Measurements from ENCODE around the gene ZBED3.

The ZBED3 gene

DNA sequence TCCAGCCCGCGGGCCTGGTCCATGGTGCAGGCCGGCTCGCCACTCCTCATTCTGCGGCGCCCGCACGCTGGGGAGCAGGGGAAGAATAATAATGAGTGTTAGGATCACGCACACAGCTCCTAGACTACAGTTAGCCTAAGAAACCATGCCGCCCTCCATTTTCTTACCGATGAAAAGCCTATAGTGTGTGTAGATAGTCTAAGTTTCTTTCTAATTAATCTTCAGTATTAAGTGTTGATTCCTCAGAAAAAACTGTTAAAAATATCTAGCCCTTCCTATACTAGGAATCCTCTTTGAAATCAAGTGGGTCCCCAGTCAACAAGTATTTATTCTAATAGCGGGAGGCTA is 9.3 kb downstream of the ZBED3 start:
- no peaks in the 10 kb centered on the region for H3K9me3 ChIP-seq (ENCODE audit: control insufficient read depth, insufficient read depth, low read length)
- no peak overlapping the region for H3K9ac ChIP-seq (ENCODE audit: low read depth, low read length)
- H3K4me3 ChIP-seq (ENCODE audit: low read depth, low read length), result peak overlapping the region; percentile 71
- no peaks in the 10 kb centered on the region for H3K36me3 ChIP-seq (ENCODE audit: control insufficient read depth, insufficient read depth, low read length)
- no peak overlapping the region for H3K27ac ChIP-seq (ENCODE audit: low read depth, low read length)
- H3K27me3 ChIP-seq (ENCODE audit: control insufficient read depth, insufficient read depth, low read length), result no peaks in the 10 kb centered on the region
- peaks cover 10% of the 10 kb centered on the region for H3K4me1 ChIP-seq (ENCODE audit: control insufficient read depth, insufficient read depth, low read length)

DNA sequence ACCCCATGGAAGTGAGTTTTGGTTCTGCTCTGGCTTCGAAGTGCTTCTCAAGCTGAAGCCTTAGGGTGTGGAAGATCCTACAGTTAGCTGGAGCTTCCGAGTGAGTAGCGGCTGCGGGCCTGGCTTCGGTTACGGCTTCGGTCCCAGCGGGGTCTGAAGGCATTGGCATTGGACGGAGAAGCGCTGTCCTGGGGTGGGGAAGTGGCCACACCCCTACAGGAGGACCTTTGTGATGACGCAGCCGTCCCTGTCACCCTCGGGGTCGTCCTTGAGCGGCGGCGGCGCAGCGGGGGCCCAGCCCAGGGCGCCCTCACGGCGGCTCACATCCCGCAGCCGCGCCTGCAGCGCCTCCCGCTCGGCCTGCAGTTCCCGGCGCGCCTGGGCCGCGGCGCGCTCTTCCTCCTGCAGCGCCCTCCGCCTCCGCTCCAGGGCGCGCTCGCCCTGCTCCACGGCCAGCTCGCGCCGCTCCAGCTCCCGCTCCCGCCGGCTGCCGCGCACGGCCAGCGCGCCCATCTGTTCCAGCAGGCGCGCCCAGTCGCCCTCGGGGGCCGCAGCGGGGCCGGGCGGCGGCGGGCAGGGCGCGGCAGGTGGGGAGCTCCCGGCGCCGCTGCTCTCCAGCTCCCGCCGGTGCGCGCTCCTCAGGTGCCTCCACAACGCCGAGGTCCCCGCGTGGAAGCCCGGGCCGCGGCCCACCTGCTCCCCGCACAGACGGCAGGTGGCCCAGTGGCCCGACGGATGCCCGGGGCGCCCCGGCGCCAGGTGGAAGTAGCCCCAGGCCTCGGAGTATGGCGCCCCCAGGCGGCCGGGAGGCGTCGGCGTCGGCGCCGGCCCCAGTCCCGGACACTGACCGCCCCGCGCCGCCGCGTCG is 9.9 kb downstream of the ZBED3 start:
- Histone ChIP-seq H3K4me1 (ENCODE audit: control insufficient read depth, insufficient read depth, low read length) (peaks cover 10% of the 10 kb centered on the region), H3K27me3 (ENCODE audit: control insufficient read depth, insufficient read depth, low read length) (no peaks in the 10 kb centered on the region), H3K27ac (ENCODE audit: low read depth, low read length) (no peak overlapping the region), H3K9me3 (ENCODE audit: control insufficient read depth, insufficient read depth, low read length) (no peaks in the 10 kb centered on the region), H3K9ac (ENCODE audit: low read depth, low read length) (peak overlapping the region; percentile 52; the same call in 1 of the 2 replicates), H3K36me3 (ENCODE audit: control insufficient read depth, insufficient read depth, low read length) (no peaks in the 10 kb centered on the region), H3K4me3 (ENCODE audit: low read depth, low read length) (peak overlapping the region; percentile 71)

DNA sequence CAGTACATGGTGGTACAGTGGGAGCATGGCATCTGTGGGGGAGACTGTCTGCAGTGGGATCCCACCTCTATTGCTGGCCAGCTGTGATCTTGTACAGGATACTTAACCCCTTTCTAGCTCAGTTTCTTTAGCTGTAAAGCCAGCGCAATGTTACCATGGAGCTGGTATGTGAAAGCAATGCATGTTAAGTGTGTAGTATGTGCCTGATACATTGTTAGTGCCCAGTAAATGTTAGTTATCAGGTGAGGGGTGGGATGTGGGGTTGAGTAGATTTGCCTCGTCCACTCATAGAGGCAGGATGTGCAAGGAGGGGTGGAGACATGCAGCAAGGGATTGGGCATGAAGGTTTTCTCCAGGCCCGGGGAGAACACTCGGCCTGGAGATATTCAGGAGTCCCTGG is 12.3 kb downstream of the ZBED3 start:
- H3K9me3 ChIP-seq (ENCODE audit: control insufficient read depth, insufficient read depth, low read length), result no peaks in the 10 kb centered on the region
- H3K9ac ChIP-seq (ENCODE audit: low read depth, low read length), result no peak overlapping the region
- H3K27ac ChIP-seq (ENCODE audit: low read depth, low read length), result no peak overlapping the region
- no peaks in the 10 kb centered on the region for H3K36me3 ChIP-seq (ENCODE audit: control insufficient read depth, insufficient read depth, low read length)
- H3K4me1 ChIP-seq (ENCODE audit: control insufficient read depth, insufficient read depth, low read length), result peaks cover 10% of the 10 kb centered on the region
- no peaks in the 10 kb centered on the region for H3K27me3 ChIP-seq (ENCODE audit: control insufficient read depth, insufficient read depth, low read length)
- H3K4me3 ChIP-seq (ENCODE audit: low read depth, low read length), result no peak overlapping the region

DNA sequence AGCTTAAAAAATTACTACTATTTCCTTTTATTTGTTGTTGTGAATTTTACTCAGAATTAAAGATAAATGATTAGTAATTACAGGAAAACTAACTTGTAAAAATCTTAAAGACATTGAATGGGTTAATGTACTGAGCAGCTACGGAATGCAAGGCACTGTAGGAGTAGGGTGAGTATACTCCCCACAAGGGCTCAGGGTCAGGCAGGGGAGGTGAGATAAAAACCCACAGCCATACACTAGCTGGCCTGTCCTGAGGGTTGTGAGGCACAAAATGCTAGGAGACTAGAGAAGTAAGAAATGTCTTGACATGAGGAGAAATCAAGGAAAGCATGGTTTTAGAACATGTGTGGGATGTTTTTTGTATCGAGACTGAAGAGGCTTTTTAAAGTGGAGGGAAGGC is 13.4 kb downstream of the ZBED3 start:
- H3K27ac ChIP-seq (ENCODE audit: low read depth, low read length), result no peak overlapping the region
- H3K4me3 ChIP-seq (ENCODE audit: low read depth, low read length), result no peak overlapping the region
- no peaks in the 10 kb centered on the region for H3K27me3 ChIP-seq (ENCODE audit: control insufficient read depth, insufficient read depth, low read length)
- no peaks in the 10 kb centered on the region for H3K9me3 ChIP-seq (ENCODE audit: control insufficient read depth, insufficient read depth, low read length)
- H3K36me3 ChIP-seq (ENCODE audit: control insufficient read depth, insufficient read depth, low read length), result no peaks in the 10 kb centered on the region
- H3K4me1 ChIP-seq (ENCODE audit: control insufficient read depth, insufficient read depth, low read length), result peaks cover 10% of the 10 kb centered on the region
- no peak overlapping the region for H3K9ac ChIP-seq (ENCODE audit: low read depth, low read length)

DNA sequence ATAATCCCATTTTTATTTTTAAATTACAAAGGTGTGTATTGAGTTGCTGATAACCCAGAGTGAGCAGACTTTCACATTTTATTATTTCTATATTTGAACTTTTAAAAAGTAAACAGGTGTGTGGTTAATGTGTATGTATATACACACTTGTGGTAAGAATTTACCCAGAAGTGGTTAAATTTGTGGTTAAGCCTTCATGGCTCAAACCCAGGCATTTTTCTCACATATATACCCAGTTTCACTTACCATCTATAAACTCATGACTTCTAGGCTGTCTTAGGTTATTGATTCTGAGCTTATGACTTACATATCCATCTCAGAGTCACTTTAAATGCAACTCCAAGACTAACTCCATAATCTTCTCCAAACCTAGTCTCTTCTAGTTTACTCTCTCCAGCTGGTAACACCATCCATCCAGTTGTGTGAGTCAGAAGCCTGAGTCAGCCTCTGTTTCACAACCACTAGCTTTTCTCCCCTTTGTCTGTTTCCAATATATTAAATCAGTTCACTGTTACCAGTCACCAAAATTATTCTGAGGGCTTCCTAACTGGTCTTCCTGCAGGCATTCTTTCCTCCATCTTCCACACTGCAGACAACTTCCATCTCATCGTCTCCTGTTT is 20.2 kb downstream of the ZBED3 start:
- Histone ChIP-seq H3K9me3 (ENCODE audit: control insufficient read depth, insufficient read depth, low read length) (no peaks in the 10 kb centered on the region), H3K36me3 (ENCODE audit: control insufficient read depth, insufficient read depth, low read length) (peaks cover 18% of the 10 kb centered on the region), H3K27ac (ENCODE audit: low read depth, low read length) (no peak overlapping the region), H3K4me3 (ENCODE audit: low read depth, low read length) (no peak overlapping the region), H3K27me3 (ENCODE audit: control insufficient read depth, insufficient read depth, low read length) (no peaks in the 10 kb centered on the region), H3K4me1 (ENCODE audit: control insufficient read depth, insufficient read depth, low read length) (peaks cover 5% of the 10 kb centered on the region), H3K9ac (ENCODE audit: low read depth, low read length) (no peak overlapping the region)

DNA sequence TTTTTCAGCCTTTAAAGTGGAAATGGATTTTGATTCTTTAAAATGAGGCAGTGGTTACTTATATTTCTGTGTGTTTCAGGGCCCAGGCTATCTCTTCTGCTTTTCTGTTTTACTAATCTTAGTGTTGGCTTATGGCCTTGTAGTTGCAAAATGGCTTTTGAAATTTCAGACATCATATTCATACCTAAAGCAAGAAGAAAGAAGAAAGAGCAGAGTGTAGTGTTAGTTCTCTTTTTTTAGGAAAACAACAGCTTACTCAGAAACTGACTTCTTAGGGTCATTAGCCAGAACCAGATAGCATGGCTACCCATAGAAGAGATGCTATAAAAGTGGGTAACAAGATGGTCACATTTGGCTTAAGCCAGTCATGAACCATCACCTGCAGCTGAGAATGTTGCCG is 20.9 kb downstream of the ZBED3 start:
- Histone ChIP-seq H3K9me3 (ENCODE audit: control insufficient read depth, insufficient read depth, low read length) (no peaks in the 10 kb centered on the region), H3K4me3 (ENCODE audit: low read depth, low read length) (no peak overlapping the region), H3K36me3 (ENCODE audit: control insufficient read depth, insufficient read depth, low read length) (peaks cover 26% of the 10 kb centered on the region), H3K27ac (ENCODE audit: low read depth, low read length) (no peak overlapping the region), H3K27me3 (ENCODE audit: control insufficient read depth, insufficient read depth, low read length) (no peaks in the 10 kb centered on the region), H3K4me1 (ENCODE audit: control insufficient read depth, insufficient read depth, low read length) (peaks cover 5% of the 10 kb centered on the region), H3K9ac (ENCODE audit: low read depth, low read length) (no peak overlapping the region)

DNA sequence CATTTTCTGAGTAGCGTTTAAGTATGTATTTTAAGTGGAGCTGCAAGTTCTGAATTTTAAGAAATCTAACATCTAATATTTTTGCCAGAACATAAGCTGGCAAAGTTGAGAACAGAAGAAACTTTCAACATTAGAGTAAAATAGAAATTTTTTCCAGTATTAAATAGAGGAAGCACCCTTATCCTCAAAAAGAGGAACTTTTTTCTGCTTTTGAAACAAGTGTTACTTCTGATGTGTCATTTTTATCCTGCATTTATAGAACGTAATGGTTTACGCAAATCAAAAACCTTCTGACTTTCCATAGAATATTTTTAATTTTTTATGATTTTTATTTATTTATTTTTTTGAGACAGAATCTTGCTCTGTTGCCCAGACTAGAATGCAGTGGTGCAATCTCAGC is 21.8 kb downstream of the ZBED3 start:
- H3K4me3 ChIP-seq (ENCODE audit: low read depth, low read length), result no peak overlapping the region
- H3K36me3 ChIP-seq (ENCODE audit: control insufficient read depth, insufficient read depth, low read length), result peaks cover 35% of the 10 kb centered on the region
- no peak overlapping the region for H3K9ac ChIP-seq (ENCODE audit: low read depth, low read length)
- H3K4me1 ChIP-seq (ENCODE audit: control insufficient read depth, insufficient read depth, low read length), result peaks cover 5% of the 10 kb centered on the region
- no peak overlapping the region for H3K27ac ChIP-seq (ENCODE audit: low read depth, low read length)
- no peaks in the 10 kb centered on the region for H3K27me3 ChIP-seq (ENCODE audit: control insufficient read depth, insufficient read depth, low read length)
- H3K9me3 ChIP-seq (ENCODE audit: control insufficient read depth, insufficient read depth, low read length), result no peaks in the 10 kb centered on the region

DNA sequence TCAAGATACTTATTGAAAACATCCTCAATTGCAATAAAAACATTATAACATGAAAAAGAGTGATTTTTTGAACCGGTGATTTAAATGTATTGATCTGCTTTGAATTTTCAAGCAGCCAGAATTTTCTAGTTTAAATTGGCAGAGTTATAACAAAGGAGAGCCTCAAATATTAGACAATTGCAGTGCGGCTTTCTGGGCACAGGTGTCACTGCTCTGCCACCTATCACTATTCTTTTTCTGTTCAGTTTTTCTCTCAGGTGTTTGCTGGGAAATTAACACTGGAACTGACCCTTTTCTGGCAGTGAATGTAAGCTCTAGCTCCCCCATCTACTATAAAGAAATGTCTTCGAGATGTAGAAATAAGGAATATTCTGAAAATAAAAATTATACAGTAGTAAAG is 23.0 kb downstream of the ZBED3 start:
- Histone ChIP-seq H3K9ac (ENCODE audit: low read depth, low read length) (no peak overlapping the region), H3K27ac (ENCODE audit: low read depth, low read length) (no peak overlapping the region), H3K27me3 (ENCODE audit: control insufficient read depth, insufficient read depth, low read length) (no peaks in the 10 kb centered on the region), H3K9me3 (ENCODE audit: control insufficient read depth, insufficient read depth, low read length) (no peaks in the 10 kb centered on the region), H3K36me3 (ENCODE audit: control insufficient read depth, insufficient read depth, low read length) (peaks cover 46% of the 10 kb centered on the region), H3K4me1 (ENCODE audit: control insufficient read depth, insufficient read depth, low read length) (peaks cover 5% of the 10 kb centered on the region), H3K4me3 (ENCODE audit: low read depth, low read length) (no peak overlapping the region)

DNA sequence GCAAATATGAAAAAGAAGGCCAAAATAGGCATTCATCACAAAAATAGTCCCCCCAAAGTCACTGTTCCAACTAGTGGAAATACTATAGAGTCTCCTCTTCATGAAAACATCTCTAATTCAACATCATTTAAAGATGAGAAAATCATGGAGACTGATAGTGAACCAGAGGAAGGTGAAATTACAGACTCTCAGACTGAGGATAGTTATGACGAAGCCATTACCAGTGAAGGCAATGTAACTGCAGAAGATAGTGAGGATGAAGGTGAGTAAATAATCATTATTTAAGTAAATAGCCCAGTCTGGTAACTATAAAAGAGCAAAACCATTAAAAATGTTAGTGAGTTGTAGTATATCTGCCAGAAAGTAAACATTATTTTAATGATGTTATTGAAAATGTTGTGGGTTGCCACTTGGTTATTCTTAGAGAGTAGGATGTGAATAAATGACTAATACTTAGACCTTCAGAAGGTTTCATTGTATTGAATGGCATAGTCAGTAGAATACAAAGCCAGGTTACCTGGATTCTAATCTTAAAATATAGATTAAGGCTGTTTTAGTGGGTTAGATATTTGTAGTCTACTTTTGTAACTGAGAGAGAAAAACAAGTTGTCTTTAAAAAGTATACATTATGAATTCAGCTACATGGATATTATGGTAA is 40.5 kb downstream of the ZBED3 start:
- Histone ChIP-seq H3K4me1 (ENCODE audit: control insufficient read depth, insufficient read depth, low read length) (no peaks in the 10 kb centered on the region), H3K27ac (ENCODE audit: low read depth, low read length) (no peak overlapping the region), H3K9ac (ENCODE audit: low read depth, low read length) (no peak overlapping the region), H3K9me3 (ENCODE audit: control insufficient read depth, insufficient read depth, low read length) (peaks cover 2% of the 10 kb centered on the region; the same call in 1 of the 2 replicates), H3K36me3 (ENCODE audit: control insufficient read depth, insufficient read depth, low read length) (peaks cover 41% of the 10 kb centered on the region), H3K4me3 (ENCODE audit: low read depth, low read length) (no peak overlapping the region), H3K27me3 (ENCODE audit: control insufficient read depth, insufficient read depth, low read length) (no peaks in the 10 kb centered on the region)

DNA sequence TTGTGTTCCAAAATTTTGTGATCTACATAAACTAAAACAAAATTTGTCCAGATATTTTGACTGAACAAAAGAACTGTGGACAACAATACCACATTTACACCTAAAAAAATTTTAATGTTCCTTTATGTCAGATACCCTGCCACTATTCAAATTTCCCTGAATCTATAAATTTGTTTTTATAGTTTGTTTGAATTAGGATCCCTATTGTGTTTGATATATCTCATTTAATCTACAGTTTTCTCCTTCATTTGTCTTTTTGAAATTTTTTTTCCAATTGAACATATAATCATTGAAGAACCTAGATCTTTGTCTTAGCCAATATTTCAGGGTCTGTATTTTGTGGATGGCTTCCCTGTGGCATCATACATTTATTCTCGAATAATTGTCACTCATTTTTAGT is 51.1 kb downstream of the ZBED3 start:
- Histone ChIP-seq H3K27ac (ENCODE audit: low read depth, low read length) (no peak overlapping the region), H3K9ac (ENCODE audit: low read depth, low read length) (no peak overlapping the region), H3K4me3 (ENCODE audit: low read depth, low read length) (no peak overlapping the region), H3K9me3 (ENCODE audit: control insufficient read depth, insufficient read depth, low read length) (peaks cover 4% of the 10 kb centered on the region; the same call in 1 of the 2 replicates), H3K4me1 (ENCODE audit: control insufficient read depth, insufficient read depth, low read length) (0 out of 2 replicates have a peak, but pooled peaks cover 4% of the 10 kb centered on the region), H3K36me3 (ENCODE audit: control insufficient read depth, insufficient read depth, low read length) (peaks cover 60% of the 10 kb centered on the region), H3K27me3 (ENCODE audit: control insufficient read depth, insufficient read depth, low read length) (no peaks in the 10 kb centered on the region)

DNA sequence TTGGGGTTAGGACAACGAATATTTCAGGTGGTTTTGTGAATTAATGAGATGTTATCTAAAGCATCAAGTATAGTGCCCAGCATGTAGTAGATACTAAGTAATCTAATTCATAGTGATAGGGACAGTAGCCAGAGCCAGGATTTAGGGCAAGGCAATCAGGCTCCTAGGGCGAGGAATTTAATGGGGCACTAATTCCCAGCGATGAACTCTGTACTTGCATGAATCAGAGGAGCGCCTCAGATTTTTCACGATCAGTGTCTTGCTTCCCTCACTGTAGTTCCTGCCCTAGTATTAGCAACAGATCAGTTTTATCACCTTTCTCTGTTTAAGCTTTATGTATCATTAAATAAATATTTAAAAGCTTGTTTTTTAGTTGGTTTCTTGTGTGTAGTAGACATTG is 53.7 kb downstream of the ZBED3 start:
- no peak overlapping the region for H3K9ac ChIP-seq (ENCODE audit: low read depth, low read length)

More for the DNA sequence above, 53.7 kb downstream of the ZBED3 start:
- H3K36me3 ChIP-seq (ENCODE audit: control insufficient read depth, insufficient read depth, low read length), result peaks cover 39% of the 10 kb centered on the region
- no peak overlapping the region for H3K27ac ChIP-seq (ENCODE audit: low read depth, low read length)
- peaks cover 14% of the 10 kb centered on the region for H3K9me3 ChIP-seq (ENCODE audit: control insufficient read depth, insufficient read depth, low read length)
- H3K4me3 ChIP-seq (ENCODE audit: low read depth, low read length), result no peak overlapping the region
- H3K27me3 ChIP-seq (ENCODE audit: control insufficient read depth, insufficient read depth, low read length), result peaks cover 3% of the 10 kb centered on the region; the same call in 1 of the 2 replicates
- H3K4me1 ChIP-seq (ENCODE audit: control insufficient read depth, insufficient read depth, low read length), result peaks cover 10% of the 10 kb centered on the region; the same call in 1 of the 2 replicates

Data from HUES48 (cell line).